ENCODE results near the gene DHRS7B. TPM values are rescaled to one million over a fixed set of nuclear protein-coding genes. Genes with fewer than 3 reads are reported as not detected.
A peak's percentile ranks its signal among the peaks of the same experiment; 100 is the strongest.

DHRS7B gene
- total RNA-seq, 4 donors from 2014 or later = 14.6 to 80.6 (median 47.7) TPM

- TF ChIP-seq CTCF (IDR thresholded peaks at IDR 0.05) = no peak
- no peak for TF ChIP-seq POLR2A (IDR thresholded peaks at IDR 0.05)
- no peak for TF ChIP-seq POLR2AphosphoS5 (IDR thresholded peaks at IDR 0.05)
- no peak for TF ChIP-seq EP300 (IDR thresholded peaks at IDR 0.05; ENCODE audit: low read depth)
- DNase-seq = peak; percentile 56
- H3K4me1 ChIP-seq = peaks cover 0 to 18% (median 12%) of the 10 kb centered on the region in 4 donors
- H3K36me3 ChIP-seq = no peaks in the 10 kb centered on the region
- H3K9me3 ChIP-seq = no peaks in the 10 kb centered on the region
- intact Hi-C loops (cut with DNase I; ENCODE audit: low total_unique reads) (no loop called here), in situ Hi-C loops (cut with MboI; ENCODE audit: low pct_ligation_motif_present in 1 of 4, low pct_unique_long_range_greater_than_20kb in 1 of 4, low sequenced_read_pairs in 3 of 4) (no loop called here)
- H3K27me3 ChIP-seq = no peaks in the 10 kb centered on the region
- no peak overlapping the region for H3K27ac ChIP-seq
- 0 to 1% methylated on average over 23 to 29 of the region's 29 CpGs for WGBS, 2 donors (ENCODE audit: low coverage in 1 of 2)
- peak overlapping the region; percentile 11 to 68 (median 36) for H3K4me3 ChIP-seq
These were observed 27.7 kb upstream of the DHRS7B start for GRCh38 chr17:21098934-21099689.

- H3K27ac ChIP-seq = no peak overlapping the region
- H3K27me3 ChIP-seq = no peaks in the 10 kb centered on the region
- H3K9me3 ChIP-seq = no peaks in the 10 kb centered on the region
- TF ChIP-seq POLR2AphosphoS5 (IDR thresholded peaks at IDR 0.05) (no peak), EP300 (IDR thresholded peaks at IDR 0.05; ENCODE audit: low read depth) (no peak), POLR2A (IDR thresholded peaks at IDR 0.05) (no peak), CTCF (IDR thresholded peaks at IDR 0.05) (no peak)
- 56 to 65% methylated on average over 1 to 2 of the region's 2 CpGs for WGBS, 2 donors (ENCODE audit: low coverage in 1 of 2)
- intact Hi-C loops (cut with DNase I; ENCODE audit: low total_unique reads) (no loop called here), in situ Hi-C loops (cut with MboI; ENCODE audit: low pct_ligation_motif_present in 1 of 4, low pct_unique_long_range_greater_than_20kb in 1 of 4, low sequenced_read_pairs in 3 of 4) (loop anchor here in 3 of 4 donors (25.0 kb wide), 3 partner anchors 112 to 412 kb away; partner anchors contain the start of gene TMEM11 (in 1 of the 3))
- no peaks in the 10 kb centered on the region for H3K36me3 ChIP-seq
- H3K4me1 ChIP-seq = peaks cover 0 to 15% (median 7%) of the 10 kb centered on the region in 4 donors
- DNase-seq = no peak
- no peak overlapping the region for H3K4me3 ChIP-seq
These were observed 26.1 kb upstream of the DHRS7B start for GRCh38 chr17:21100636-21101035.

- no peak overlapping the region for H3K27ac ChIP-seq
- H3K4me3 ChIP-seq = no peak overlapping the region
- in situ Hi-C loops (cut with MboI; ENCODE audit: low pct_ligation_motif_present in 1 of 4, low pct_unique_long_range_greater_than_20kb in 1 of 4, low sequenced_read_pairs in 3 of 4) = loop anchor here in 3 of 4 donors (25.0 kb wide), 3 partner anchors 108 to 408 kb away; partner anchors contain the start of gene TMEM11 (in 1 of the 3)
- no peak for DNase-seq
- no peak for TF ChIP-seq EP300 (IDR thresholded peaks at IDR 0.05; ENCODE audit: low read depth)
- TF ChIP-seq POLR2A (IDR thresholded peaks at IDR 0.05) = no peak
- TF ChIP-seq CTCF (IDR thresholded peaks at IDR 0.05) = no peak
- TF ChIP-seq POLR2AphosphoS5 (IDR thresholded peaks at IDR 0.05) = no peak
- H3K9me3 ChIP-seq = no peaks in the 10 kb centered on the region
- 68 to 84% methylated on average over 5 to 7 of the region's 7 CpGs for WGBS, 2 donors (ENCODE audit: low coverage in 1 of 2)
- intact Hi-C loops (cut with DNase I; ENCODE audit: low total_unique reads) = no loop called here
- no peaks in the 10 kb centered on the region for H3K27me3 ChIP-seq
- H3K36me3 ChIP-seq = no peaks in the 10 kb centered on the region
- peaks cover 0 to 5% (median 0%) of the 10 kb centered on the region in 4 donors for H3K4me1 ChIP-seq
These were observed 22.2 kb upstream of the DHRS7B start for GRCh38 chr17:21104608-21105007.

DNA sequence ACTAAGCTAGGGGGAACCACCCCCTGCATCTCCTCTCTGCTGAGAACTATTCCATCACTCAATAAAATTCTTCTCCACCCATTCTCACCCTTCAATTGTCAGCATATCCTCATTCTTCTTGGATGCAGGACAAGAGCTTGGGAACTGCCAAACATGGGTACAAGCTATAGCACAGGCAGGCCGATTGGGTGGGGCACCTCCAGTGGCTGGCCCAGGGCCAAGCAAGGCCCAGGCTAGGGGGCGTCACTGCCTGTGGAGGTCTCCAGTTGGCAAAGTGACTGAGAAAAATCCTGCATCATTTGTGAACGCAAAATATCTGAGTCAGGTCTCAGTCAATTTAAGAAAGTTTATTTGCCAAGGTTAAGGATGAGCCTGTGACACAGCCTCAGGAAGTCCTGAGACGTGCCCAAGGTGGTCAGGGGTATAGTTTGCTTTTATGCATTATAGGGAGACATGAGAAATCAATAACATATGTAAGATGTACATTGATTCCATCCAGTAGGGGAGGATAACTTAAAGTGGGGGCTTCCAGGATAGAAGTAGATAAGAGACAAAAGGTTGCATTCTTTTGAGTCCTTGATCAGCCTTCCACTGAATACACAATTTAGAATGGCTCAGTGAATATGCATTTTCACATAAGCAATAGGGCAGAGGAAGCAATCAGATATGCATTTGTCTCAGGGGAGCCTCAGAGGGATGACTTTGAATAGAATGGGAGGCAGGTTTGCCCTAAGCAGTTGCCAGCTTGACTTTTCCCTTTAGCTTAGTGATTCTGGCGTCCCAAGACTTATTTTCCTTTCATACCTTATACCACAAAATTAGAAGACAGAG, 21.5 kb upstream of the DHRS7B start:
- H3K27ac ChIP-seq = no peak overlapping the region
- no peak overlapping the region for H3K4me3 ChIP-seq
- H3K4me1 ChIP-seq = no peaks in the 10 kb centered on the region
- H3K36me3 ChIP-seq = no peaks in the 10 kb centered on the region
- WGBS, 2 donors (ENCODE audit: low coverage in 1 of 2) = 70 to 78% methylated on average over 2 to 5 of the region's 5 CpGs
- no peaks in the 10 kb centered on the region for H3K27me3 ChIP-seq
- in situ Hi-C loops (cut with MboI; ENCODE audit: low pct_ligation_motif_present in 1 of 4, low pct_unique_long_range_greater_than_20kb in 1 of 4, low sequenced_read_pairs in 3 of 4) (loop anchor here in 3 of 4 donors (25.0 kb wide), 3 partner anchors 107 to 407 kb away; partner anchors contain the start of gene TMEM11 (in 1 of the 3)), intact Hi-C loops (cut with DNase I; ENCODE audit: low total_unique reads) (no loop called here)
- TF ChIP-seq CTCF (IDR thresholded peaks at IDR 0.05) (no peak), EP300 (IDR thresholded peaks at IDR 0.05; ENCODE audit: low read depth) (no peak), POLR2AphosphoS5 (IDR thresholded peaks at IDR 0.05) (no peak), POLR2A (IDR thresholded peaks at IDR 0.05) (no peak)
- no peak for DNase-seq
- no peaks in the 10 kb centered on the region for H3K9me3 ChIP-seq

All from transverse colon (tissue), 4 donors.